WI38 (cell line): Measurements from ENCODE around the gene ABCF3.

Experiments used
- H3K4me3 ChIP-seq: 2 replicates; pipeline ENCODE4 v1.5.1; 2011; ENCODE audit warnings: low read depth, mild to moderate bottlenecking, control low read depth, low read length
- CTCF ChIP-seq: IDR thresholded peaks from 2 replicates; pipeline ENCODE4 v1.5.1; 2012; ENCODE audit warnings: low read depth, mild to moderate bottlenecking, control low read depth, low read length

The ABCF3 gene

GRCh38 chr3:184178521-184179138 is 7.4 kb upstream of the ABCF3 start:
- H3K4me3 ChIP-seq: no peak overlapping the region
- TF ChIP-seq CTCF: no peak

DNA sequence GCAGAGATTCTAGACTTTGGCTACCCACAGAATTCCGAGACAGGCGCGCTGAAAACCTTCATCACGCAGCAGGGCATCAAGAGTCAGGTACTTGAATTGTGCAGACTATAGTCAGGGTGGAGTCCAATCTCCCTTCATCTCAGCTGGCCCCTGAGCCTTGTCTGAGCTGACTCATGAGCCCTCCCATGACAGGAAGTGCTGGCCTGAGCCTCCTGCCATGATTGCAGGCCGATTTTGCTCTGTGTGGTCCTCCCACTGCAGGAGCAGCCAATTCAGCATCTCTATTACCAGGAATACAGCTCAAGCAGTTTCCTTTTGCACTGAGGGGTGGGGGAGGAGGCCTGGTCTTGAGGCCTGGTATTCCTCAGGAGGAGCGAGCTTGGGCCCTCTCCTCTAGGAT is 5.8 kb upstream of the ABCF3 start:
- no peak for TF ChIP-seq CTCF
- H3K4me3 ChIP-seq: no peak overlapping the region

- H3K4me3 ChIP-seq: no peak overlapping the region
- TF ChIP-seq CTCF: no peak
Measured at GRCh38 chr3:184181596-184181995, 4.4 kb upstream of the ABCF3 start.

DNA sequence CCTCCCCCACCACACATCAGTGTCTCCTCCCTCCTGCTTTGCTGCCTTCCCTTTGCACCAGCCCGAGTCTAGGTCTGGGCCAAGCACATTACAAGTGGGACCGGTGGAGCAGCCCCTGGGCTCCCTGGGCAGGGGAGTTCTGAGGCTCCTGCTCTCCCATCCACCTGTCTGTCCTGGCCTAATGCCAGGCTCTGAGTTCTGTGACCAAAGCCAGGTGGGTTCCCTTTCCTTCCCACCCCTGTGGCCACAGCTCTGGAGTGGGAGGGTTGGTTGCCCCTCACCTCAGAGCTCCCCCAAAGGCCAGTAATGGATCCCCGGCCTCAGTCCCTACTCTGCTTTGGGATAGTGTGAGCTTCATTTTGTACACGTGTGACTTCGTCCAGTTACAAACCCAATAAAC is 2.3 kb upstream of the ABCF3 start:
- H3K4me3 ChIP-seq: no peak overlapping the region
- no peak for TF ChIP-seq CTCF

DNA sequence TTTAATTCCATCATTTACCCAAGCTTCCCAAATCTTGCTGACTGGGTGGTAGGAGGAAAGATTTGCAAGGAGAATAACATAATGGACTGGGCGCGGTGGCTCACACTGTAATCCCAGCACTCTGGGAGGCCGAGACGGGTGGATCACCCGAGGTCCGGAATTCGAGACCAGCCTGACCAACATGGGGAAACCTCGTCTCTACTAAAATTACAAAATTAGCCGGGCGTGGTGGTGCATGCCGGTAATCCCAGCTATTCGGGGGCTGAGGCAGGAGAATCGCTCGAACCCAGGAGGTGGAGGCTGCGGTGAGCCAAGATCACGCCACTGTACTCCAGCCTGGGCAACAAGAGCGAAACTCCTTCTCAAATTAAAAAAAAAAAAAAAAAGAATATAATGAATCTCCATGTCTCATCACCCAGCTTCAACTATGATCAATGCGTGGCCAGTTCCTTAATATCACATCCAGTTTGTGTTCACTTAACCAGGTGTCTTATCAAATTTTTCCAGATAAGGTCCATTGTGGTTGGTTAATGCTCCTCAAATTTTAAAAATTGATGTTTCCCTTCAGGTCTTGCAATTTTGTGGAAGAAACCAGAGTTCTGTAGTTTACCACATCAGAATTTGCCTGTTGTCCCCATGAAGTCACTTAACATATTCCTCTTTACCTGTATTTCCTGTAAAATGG is 1.3 kb upstream of the ABCF3 start:
- H3K4me3 ChIP-seq: no peak overlapping the region
- no peak for TF ChIP-seq CTCF

- H3K4me3 ChIP-seq: peak overlapping the region; percentile 76
- no peak for TF ChIP-seq CTCF
Measured at GRCh38 chr3:184185461-184186183, 377 bp upstream of the ABCF3 start.

DNA sequence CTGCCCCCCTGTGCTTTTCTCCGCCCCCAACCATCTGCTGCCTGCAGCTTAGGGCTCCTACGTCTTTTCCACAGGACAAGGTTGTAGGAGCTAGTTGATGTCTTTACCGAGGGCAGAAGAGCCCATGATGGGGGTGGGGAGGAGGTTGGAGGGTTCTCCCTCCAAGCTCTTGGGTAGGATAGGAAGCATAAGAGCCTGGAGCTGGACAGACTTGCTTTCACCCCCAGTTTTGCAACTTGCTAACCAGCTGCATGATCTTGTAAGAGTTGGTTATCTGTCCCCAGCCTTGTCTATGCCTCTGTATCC is 856 bp downstream of the ABCF3 start:
- H3K4me3 ChIP-seq: peak overlapping the region; percentile 76
- no peak for TF ChIP-seq CTCF
